ENCODE data around the gene DAP. TPM values are rescaled to one million over a fixed set of nuclear protein-coding genes. Genes with fewer than 3 reads are reported as not detected.

The DAP gene
- polyA plus RNA-seq, 1 experiment = 117 TPM

DNA sequence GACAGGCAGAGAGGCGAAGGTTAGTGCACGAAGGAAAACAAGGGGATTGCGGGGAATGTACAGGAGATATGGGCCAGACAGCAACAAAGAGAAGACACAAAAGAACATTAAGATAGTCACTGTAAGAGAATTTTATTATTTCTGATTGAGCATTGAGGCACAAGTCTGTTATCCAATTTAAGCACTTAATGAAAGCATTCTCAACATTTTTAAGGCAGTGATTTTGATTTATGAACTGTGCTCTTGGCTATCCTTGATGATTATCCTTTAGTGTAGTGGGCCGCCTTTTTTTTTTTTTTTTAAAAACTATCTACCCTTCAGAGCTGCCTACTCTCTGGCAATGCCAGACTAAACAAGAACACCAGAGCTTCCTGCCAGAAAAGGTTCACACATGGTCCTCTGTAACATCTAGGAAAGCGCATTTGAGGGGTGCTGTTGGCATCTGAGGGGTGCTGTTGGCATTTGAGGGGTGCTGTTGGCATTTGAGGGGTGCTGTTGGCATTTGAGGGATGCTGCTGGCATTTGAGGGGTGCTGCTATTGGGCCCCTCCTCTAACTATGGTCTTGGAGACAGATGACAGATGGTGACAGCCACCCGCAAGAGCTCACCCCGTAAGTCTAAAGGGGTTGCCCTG lies 3.0 kb downstream of the DAP start:
- Histone ChIP-seq H3K27me3 (ENCODE audit: control insufficient read depth, insufficient read depth, low read length) (no peaks in the 10 kb centered on the region), H3K4me3 (ENCODE audit: low read depth, low read length) (peak overlapping the region; percentile 21; the same call in 1 of the 2 replicates), H3K9me3 (ENCODE audit: control insufficient read depth, insufficient read depth, low read length) (no peaks in the 10 kb centered on the region; the same call in 1 of the 2 replicates), H3K27ac (ENCODE audit: low read depth, low read length) (peak overlapping the region; percentile 31)
- POLR2A ChIA-PET = interaction anchor here (1.3 kb wide), 1 partner anchor 33 kb away, joined by 3 read pairs; no protein-coding TSS in a partner anchor
- TF ChIP-seq, protein P1, sequence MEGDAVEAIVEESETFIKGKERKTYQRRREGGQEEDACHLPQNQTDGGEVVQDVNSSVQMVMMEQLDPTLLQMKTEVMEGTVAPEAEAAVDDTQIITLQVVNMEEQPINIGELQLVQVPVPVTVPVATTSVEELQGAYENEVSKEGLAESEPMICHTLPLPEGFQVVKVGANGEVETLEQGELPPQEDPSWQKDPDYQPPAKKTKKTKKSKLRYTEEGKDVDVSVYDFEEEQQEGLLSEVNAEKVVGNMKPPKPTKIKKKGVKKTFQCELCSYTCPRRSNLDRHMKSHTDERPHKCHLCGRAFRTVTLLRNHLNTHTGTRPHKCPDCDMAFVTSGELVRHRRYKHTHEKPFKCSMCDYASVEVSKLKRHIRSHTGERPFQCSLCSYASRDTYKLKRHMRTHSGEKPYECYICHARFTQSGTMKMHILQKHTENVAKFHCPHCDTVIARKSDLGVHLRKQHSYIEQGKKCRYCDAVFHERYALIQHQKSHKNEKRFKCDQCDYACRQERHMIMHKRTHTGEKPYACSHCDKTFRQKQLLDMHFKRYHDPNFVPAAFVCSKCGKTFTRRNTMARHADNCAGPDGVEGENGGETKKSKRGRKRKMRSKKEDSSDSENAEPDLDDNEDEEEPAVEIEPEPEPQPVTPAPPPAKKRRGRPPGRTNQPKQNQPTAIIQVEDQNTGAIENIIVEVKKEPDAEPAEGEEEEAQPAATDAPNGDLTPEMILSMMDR (IDR thresholded peaks at IDR 0.05; ENCODE audit: low read depth, low read length) = no peak
- no peak for DNase-seq (ENCODE audit: low read depth, low spot score)
- CTCF ChIA-PET = interaction anchor here (0.6 to 3.1 kb wide), 3 partner anchors 99 to 424 kb away, joined by 3 to 12 read pairs (median 9); no protein-coding TSS in a partner anchor

GRCh38 chr5:10757043-10757442 lies 4.0 kb downstream of the DAP start:
- Histone ChIP-seq H3K27me3 (ENCODE audit: control insufficient read depth, insufficient read depth, low read length) (no peaks in the 10 kb centered on the region), H3K9me3 (ENCODE audit: control insufficient read depth, insufficient read depth, low read length) (no peaks in the 10 kb centered on the region; the same call in 1 of the 2 replicates), H3K27ac (ENCODE audit: low read depth, low read length) (no peak overlapping the region), H3K4me3 (ENCODE audit: low read depth, low read length) (no peak overlapping the region)
- TF ChIP-seq, protein P1 (IDR thresholded peaks at IDR 0.05; ENCODE audit: low read depth, low read length) = no peak
- no peak for DNase-seq (ENCODE audit: low read depth, low spot score)
- POLR2A ChIA-PET = no interaction called here
- CTCF ChIA-PET = interaction anchor here (1.4 to 3.1 kb wide), 2 partner anchors 100 to 130 kb away, joined by 9 to 12 read pairs; no protein-coding TSS in a partner anchor

DNA sequence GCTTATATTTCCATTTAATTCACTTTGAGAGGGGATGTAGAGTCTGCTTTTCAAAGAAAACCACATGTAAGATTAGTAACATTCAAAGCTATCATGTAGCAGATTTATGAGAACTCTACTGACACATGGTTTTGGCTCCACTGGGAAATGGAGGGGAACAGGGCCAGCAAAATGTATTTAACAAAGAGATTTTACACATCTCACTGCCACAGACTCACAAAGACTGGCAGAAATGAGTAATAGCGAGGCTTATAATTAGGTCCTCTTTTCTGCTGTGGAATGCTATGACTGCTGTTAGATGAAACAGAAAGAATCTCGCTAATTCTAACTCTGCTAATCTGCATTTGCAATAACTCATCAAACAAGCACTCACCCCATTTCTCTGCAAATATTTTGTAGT lies 4.5 kb downstream of the DAP start:
- TF ChIP-seq, protein P1 (IDR thresholded peaks at IDR 0.05; ENCODE audit: low read depth, low read length) = no peak
- H3K4me3 ChIP-seq (ENCODE audit: low read depth, low read length) = no peak overlapping the region
- H3K27ac ChIP-seq (ENCODE audit: low read depth, low read length) = no peak overlapping the region
- ChIA-PET CTCF (interaction anchor here (3.1 kb wide), 1 partner anchor 100 kb away, joined by 9 read pairs; no protein-coding TSS in a partner anchor), POLR2A (no interaction called here)
- DNase-seq (ENCODE audit: low read depth, low spot score) = no peak
- H3K9me3 ChIP-seq (ENCODE audit: control insufficient read depth, insufficient read depth, low read length) = no peaks in the 10 kb centered on the region; the same call in 1 of the 2 replicates
- no peaks in the 10 kb centered on the region for H3K27me3 ChIP-seq (ENCODE audit: control insufficient read depth, insufficient read depth, low read length)

GRCh38 chr5:10753178-10753577 lies 7.9 kb downstream of the DAP start:
- Histone ChIP-seq H3K27me3 (ENCODE audit: control insufficient read depth, insufficient read depth, low read length) (no peaks in the 10 kb centered on the region), H3K4me3 (ENCODE audit: low read depth, low read length) (no peak overlapping the region), H3K9me3 (ENCODE audit: control insufficient read depth, insufficient read depth, low read length) (no peaks in the 10 kb centered on the region), H3K27ac (ENCODE audit: low read depth, low read length) (no peak overlapping the region)
- ChIA-PET CTCF (interaction anchor here (1.5 kb wide), 1 partner anchor 104 kb away, joined by 6 read pairs; no protein-coding TSS in a partner anchor), POLR2A (no interaction called here)
- DNase-seq (ENCODE audit: low read depth, low spot score) = no peak
- TF ChIP-seq, protein P1 (IDR thresholded peaks at IDR 0.05; ENCODE audit: low read depth, low read length) = no peak

GRCh38 chr5:10752451-10752850 lies 8.6 kb downstream of the DAP start:
- CTCF ChIA-PET = interaction anchor here (1.0 kb wide), 1 partner anchor 28 kb away, joined by 3 read pairs; no protein-coding TSS in a partner anchor
- H3K4me3 ChIP-seq (ENCODE audit: low read depth, low read length) = no peak overlapping the region
- H3K27ac ChIP-seq (ENCODE audit: low read depth, low read length) = no peak overlapping the region
- H3K9me3 ChIP-seq (ENCODE audit: control insufficient read depth, insufficient read depth, low read length) = no peaks in the 10 kb centered on the region
- TF ChIP-seq, protein P1 (IDR thresholded peaks at IDR 0.05; ENCODE audit: low read depth, low read length) = no peak
- no peak for DNase-seq (ENCODE audit: low read depth, low spot score)
- H3K27me3 ChIP-seq (ENCODE audit: control insufficient read depth, insufficient read depth, low read length) = no peaks in the 10 kb centered on the region
- POLR2A ChIA-PET = no interaction called here

Data from AG04450 (cell line).